Type B pancreatic cell (in vitro differentiated cells): ENCODE data around the gene SERP2. TPM values are rescaled to one million over a fixed set of nuclear protein-coding genes. Genes with fewer than 3 reads are reported as not detected.

Experiments used
- DNase-seq: peaks from one replicate; pipeline ENCODE4 v3.0.0; 2021; ENCODE audit warnings: mixed read lengths; ENCODE audit not compliant: unreplicated experiment; ENCODE audit errors: extremely low spot score
- H3K27ac Mint-ChIP-seq: 2 replicates; pipeline ENCODE4 v1.8.0; 2021; ENCODE audit warnings: mild to moderate bottlenecking, mixed read lengths
- H3K27me3 Mint-ChIP-seq: 2 replicates; pipeline ENCODE4 v1.8.0; 2021; ENCODE audit warnings: mixed read lengths
- H3K36me3 Mint-ChIP-seq: 2 replicates; pipeline ENCODE4 v1.8.0; 2021; ENCODE audit warnings: mixed read lengths
- H3K4me1 Mint-ChIP-seq: one replicate; pipeline ENCODE4 v1.8.0; 2021; ENCODE audit warnings: mixed read lengths; ENCODE audit not compliant: unreplicated experiment
- H3K4me3 Mint-ChIP-seq: 2 replicates; pipeline ENCODE4 v1.8.0; 2021; ENCODE audit warnings: mild to moderate bottlenecking, mixed read lengths
- H3K9me3 Mint-ChIP-seq: 2 replicates; pipeline ENCODE4 v1.8.0; 2021; ENCODE audit warnings: mixed read lengths
- CTCF ChIP-seq: fragments of 200-600 bp; sonication (generic); conservative IDR thresholded peaks from 2 replicates; pipeline ENCODE4 v1.5.0; 2021; ENCODE audit warnings: antibody characterized with exemption, mild to moderate bottlenecking
- total RNA-seq: library from RNA; stranded (reverse); gene quantifications from 2 replicates; pipeline ENCODE4 v1.2.1, GENCODE V29; 2021; ENCODE audit warnings: low replicate concordance

SERP2 gene
- total RNA-seq, 1 donor from 2014 or later: 6.1 TPM

GRCh38 chr13:44434766-44435141 lies 61.1 kb downstream of the SERP2 start:
- Mint-ChIP-seq H3K9me3 (no peaks in the 10 kb centered on the region), H3K4me3 (peak overlapping the region; percentile 96), H3K4me1 (peaks cover 47% of the 10 kb centered on the region), H3K27ac (peak overlapping the region; percentile 99), H3K36me3 (peaks cover 24% of the 10 kb centered on the region), H3K27me3 (no peaks in the 10 kb centered on the region)
- no peak for DNase-seq
- TF ChIP-seq CTCF: no peak

GRCh38 chr13:44435142-44435918 lies 61.7 kb downstream of the SERP2 start:
- Mint-ChIP-seq H3K27me3 (no peaks in the 10 kb centered on the region), H3K9me3 (no peaks in the 10 kb centered on the region), H3K4me3 (peak overlapping the region; percentile 96), H3K36me3 (peaks cover 24% of the 10 kb centered on the region), H3K27ac (peak overlapping the region; percentile 99), H3K4me1 (peaks cover 49% of the 10 kb centered on the region)
- TF ChIP-seq CTCF: no peak
- peak; percentile 93 for DNase-seq

- no peaks in the 10 kb centered on the region for H3K9me3 Mint-ChIP-seq
- H3K4me1 Mint-ChIP-seq: peaks cover 51% of the 10 kb centered on the region
- peak overlapping the region; percentile 99 for H3K27ac Mint-ChIP-seq
- peak overlapping the region; percentile 96 for H3K4me3 Mint-ChIP-seq
- no peak for TF ChIP-seq CTCF
- H3K36me3 Mint-ChIP-seq: peaks cover 24% of the 10 kb centered on the region
- no peak for DNase-seq
- no peaks in the 10 kb centered on the region for H3K27me3 Mint-ChIP-seq
Measured at GRCh38 chr13:44435919-44436510, 62.4 kb downstream of the SERP2 start.

GRCh38 chr13:44436589-44437337 lies 63.1 kb downstream of the SERP2 start:
- Mint-ChIP-seq H3K27me3 (no peaks in the 10 kb centered on the region), H3K36me3 (peaks cover 24% of the 10 kb centered on the region), H3K27ac (peak overlapping the region; percentile 99), H3K4me1 (peaks cover 49% of the 10 kb centered on the region), H3K9me3 (no peaks in the 10 kb centered on the region), H3K4me3 (peak overlapping the region; percentile 96)
- no peak for TF ChIP-seq CTCF
- DNase-seq: peak; percentile 94

- H3K36me3 Mint-ChIP-seq: peaks cover 24% of the 10 kb centered on the region
- peaks cover 44% of the 10 kb centered on the region for H3K4me1 Mint-ChIP-seq
- H3K9me3 Mint-ChIP-seq: no peaks in the 10 kb centered on the region
- H3K27me3 Mint-ChIP-seq: no peaks in the 10 kb centered on the region
- TF ChIP-seq CTCF: peak; percentile 83
- H3K27ac Mint-ChIP-seq: peak overlapping the region; percentile 99
- H3K4me3 Mint-ChIP-seq: peak overlapping the region; percentile 96
- no peak for DNase-seq
Measured at GRCh38 chr13:44437356-44438233, 64.0 kb downstream of the SERP2 start.
